HCT116 (cell line): ENCODE results near the gene SAMD15. TPM values are rescaled to one million over a fixed set of nuclear protein-coding genes. Genes with fewer than 3 reads are reported as not detected.

ENCODE experiments used
- ATAC-seq: fragments of 200-7000 bp; cut with Tn5 transposase; 2 replicates; pipeline ENCODE4 v1.9.1; 2020; ENCODE audit warnings: mild to moderate bottlenecking, moderate library complexity
- BruUV-seq: library from RNA; stranded (reverse); fragments of 400-500 nt; replicated peaks from 2 replicates; lab custom pipeline; 2021; lab: Mats Ljungman, UMichigan
- CTCF ChIA-PET: fragments of 300-600 bp; sonication (Branson Sonifier 250); formaldehyde crosslinking; loops from one replicate; lab custom pipeline; 2021; ENCODE audit warnings: antibody characterized with exemption; lab: Charles Lee
- POLR2A ChIA-PET: fragments of 300-600, 350-600 bp; sonication (Branson Sonifier 250); formaldehyde crosslinking; loops from one replicate; lab custom pipeline; 2021; ENCODE audit warnings: antibody characterized with exemption; lab: Charles Lee
- RAD21 ChIA-PET, 2 experiments: fragments of 300-600 bp; sonication (Branson Sonifier 250); formaldehyde crosslinking; loops; one replicate each; lab custom pipeline; 2023; ENCODE audit warnings: low total read pairs in 2 of 2; ENCODE audit not compliant: uncharacterized antibody in 2 of 2, unreplicated experiment in 2 of 2, low non-redundant PET in 1 of 2; lab: Charles Lee
- DNase-seq: peaks from one replicate; pipeline ENCODE4 v3.0.0-alpha.2; 2010; ENCODE audit warnings: low read depth, low spot score
- H2AFZ ChIP-seq: fragments of 200-600 bp; shearing (Covaris generic), sonication (generic); 2 replicates; pipeline ENCODE4 v1.6.1; 2017; ENCODE audit warnings: low read depth, mixed run types, mixed read lengths, antibody characterized with exemption, low read length; ENCODE audit not compliant: poor library complexity, severe bottlenecking
- H3K27ac ChIP-seq: 2 replicates; pipeline ENCODE4 v1.5.1; 2012; ENCODE audit warnings: low read depth, low read length
- H3K27me3 ChIP-seq: fragments of 200-600 bp; sonication (generic); 2 replicates; pipeline ENCODE4 v1.6.1; 2016; ENCODE audit warnings: mixed run types, low read length, mixed read lengths; ENCODE audit not compliant: insufficient read depth
- H3K36me3 ChIP-seq, 2 experiments: fragments of 200-500 bp in 1 of 2; fragments of 200-600 bp in 1 of 2; sonication (Bioruptor generic) in 1 of 2; sonication (generic) in 1 of 2; 2 replicates each; pipeline versions ENCODE4 v1.5.1 to v1.6.1; 2014 to 2016; ENCODE audit warnings: low read length in 2 of 2, inconsistent platforms in 1 of 2, mixed read lengths in 1 of 2, mixed run types in 1 of 2; ENCODE audit not compliant: insufficient read depth in 2 of 2, control insufficient read depth in 1 of 2
- H3K4me1 ChIP-seq, 2 experiments: fragments of 200-600 bp in 1 of 2; sonication (generic) in 1 of 2; 2 replicates each; pipeline versions ENCODE4 v1.5.1 to v1.6.1; 2012 to 2017; ENCODE audit warnings: low read length in 2 of 2, inconsistent platforms in 1 of 2, mild to moderate bottlenecking in 1 of 2, mixed read lengths in 1 of 2, mixed run types in 1 of 2, moderate library complexity in 1 of 2; ENCODE audit not compliant: insufficient read depth in 2 of 2, control insufficient read depth in 1 of 2
- H3K4me2 ChIP-seq: fragments of 200-600 bp; sonication (generic); 2 replicates; pipeline ENCODE4 v1.6.1; 2017; ENCODE audit warnings: mixed run types, low read length, mixed read lengths
- H3K4me3 ChIP-seq, 2 experiments: fragments of 200-600 bp in 1 of 2; sonication (generic) in 1 of 2; replicated peaks in 1 of 2; 2 replicates each; pipeline ENCODE4 v1.5.1; 2011 to 2016; ENCODE audit warnings: low read length in 2 of 2, control low read depth in 1 of 2, low read depth in 1 of 2, mild to moderate bottlenecking in 1 of 2, mixed read lengths in 1 of 2, mixed run types in 1 of 2
- H3K79me2 ChIP-seq: fragments of 200-600 bp; sonication (generic); 2 replicates; pipeline ENCODE4 v1.6.1; 2017; ENCODE audit warnings: mild to moderate bottlenecking, mixed run types, low read length, moderate library complexity, mixed read lengths; ENCODE audit not compliant: insufficient read depth
- H3K9ac ChIP-seq: fragments of 200-600 bp; sonication (generic); 2 replicates; pipeline ENCODE4 v1.6.1; 2016; ENCODE audit warnings: low read length, mixed read lengths
- H3K9me2 ChIP-seq: fragments of 200-600 bp; sonication (generic), shearing (Covaris generic); 2 replicates; pipeline ENCODE4 v1.6.1; 2017; ENCODE audit warnings: mixed run types, mild to moderate bottlenecking, moderate library complexity; ENCODE audit not compliant: insufficient read depth
- H3K9me3 ChIP-seq, 2 experiments: fragments of 200-500 bp in 1 of 2; fragments of 200-600 bp in 1 of 2; sonication (Bioruptor generic) in 1 of 2; sonication (generic) in 1 of 2; 2 replicates each; pipeline ENCODE4 v1.6.1; 2014 to 2017; ENCODE audit warnings: low read length in 2 of 2, mixed read lengths in 2 of 2, inconsistent platforms in 1 of 2, low read depth in 1 of 2, mild to moderate bottlenecking in 1 of 2, mixed run types in 1 of 2, moderate library complexity in 1 of 2; ENCODE audit not compliant: control insufficient read depth in 1 of 2, insufficient read depth in 1 of 2
- H4K20me1 ChIP-seq: fragments of 200-600 bp; sonication (generic), shearing (Covaris generic); 2 replicates; pipeline ENCODE4 v1.6.1; 2017; ENCODE audit warnings: mixed run types, mild to moderate bottlenecking, moderate library complexity; ENCODE audit not compliant: insufficient read depth
- CEBPB ChIP-seq: IDR thresholded peaks from 2 replicates; pipeline ENCODE4 v1.6.1; 2012; ENCODE audit warnings: low read depth
- EGR1 ChIP-seq: IDR thresholded peaks from 2 replicates; pipeline ENCODE4 v1.6.1; 2012; ENCODE audit warnings: low read depth
- EZH2phosphoT487 ChIP-seq: fragments of 200-600 bp; IDR thresholded peaks from 2 replicates; pipeline ENCODE4 v1.6.1; 2018; ENCODE audit warnings: antibody characterized with exemption, borderline replicate concordance
- MAX ChIP-seq: IDR thresholded peaks from 2 replicates; pipeline ENCODE4 v1.6.1; 2012
- SP1 ChIP-seq: IDR thresholded peaks from 2 replicates; pipeline ENCODE4 v1.6.1; 2012; ENCODE audit warnings: low read depth
- SRF ChIP-seq: IDR thresholded peaks from 2 replicates; pipeline ENCODE4 v1.6.1; 2012; ENCODE audit warnings: low read depth
- TCF7L2 ChIP-seq: IDR thresholded peaks from 2 replicates; pipeline ENCODE4 v1.7.0; 2011; ENCODE audit warnings: borderline replicate concordance, inconsistent platforms; ENCODE audit not compliant: insufficient read depth, insufficient read length; ENCODE audit errors: extremely low read depth
- YY1 ChIP-seq: IDR thresholded peaks from 2 replicates; pipeline ENCODE4 v1.6.1; 2011; ENCODE audit warnings: low read length, low read depth, moderate library complexity, mild to moderate bottlenecking; ENCODE audit not compliant: insufficient replicate concordance; ENCODE audit errors: extremely low read depth
- ZNF274 ChIP-seq: fragments of 200-500 bp; sonication (Bioruptor generic); IDR thresholded peaks from 2 replicates; pipeline ENCODE4 v1.6.1; 2014; ENCODE audit warnings: mild to moderate bottlenecking, low read depth, low read length, inconsistent platforms
- intact Hi-C: fragments of 100-400 bp; cut with micrococcal nuclease; formaldehyde crosslinking; loops from 2 replicates; pipeline ENCODE4 v1.10.0; 2022
- total RNA-seq: library from RNA; stranded (reverse); gene quantifications from one replicate; pipeline ENCODE4 v1.2.1, GENCODE V29; 2021; ENCODE audit not compliant: unreplicated experiment
- TF ChIP-seq, protein P1 (sequence below), 3 experiments: fragments of 200-600 bp in 1 of 3; sonication (generic) in 1 of 3; IDR thresholded peaks in 2 of 3; conservative IDR thresholded peaks in 1 of 3; 2 replicates each; pipeline ENCODE4 v1.5.1; 2012 to 2017; ENCODE audit warnings: low read depth in 2 of 3, low read length in 2 of 3, antibody characterized with exemption in 1 of 3, borderline replicate concordance in 1 of 3, control low read depth in 1 of 3, mild to moderate bottlenecking in 1 of 3, mixed read lengths in 1 of 3, mixed run types in 1 of 3, moderate library complexity in 1 of 3; ENCODE audit not compliant: insufficient read depth in 1 of 3

The SAMD15 gene
- total RNA-seq, 1 experiment from 2014 or later, result 1.9 TPM

DNA sequence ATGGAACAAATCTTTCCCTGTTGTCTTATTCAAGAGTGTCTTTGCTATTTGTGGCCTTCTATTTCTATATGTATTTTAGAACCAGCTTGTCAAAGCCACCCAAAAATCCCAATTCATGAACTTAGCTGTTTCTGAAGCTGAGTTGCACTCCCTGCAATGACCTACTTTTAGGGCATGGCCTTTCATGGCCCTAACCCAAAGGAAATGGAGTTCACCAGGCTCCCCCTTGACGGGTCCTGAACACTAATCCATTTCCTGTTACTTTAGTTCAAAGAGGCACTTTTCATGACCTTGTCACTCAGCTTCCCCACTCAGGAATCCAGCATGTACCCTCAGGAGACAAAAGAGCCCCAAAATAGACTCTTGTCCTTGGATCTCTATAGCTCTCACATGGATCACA lies 7.9 kb upstream of the SAMD15 start:
- POLR2A ChIA-PET, result no interaction called here

More for the DNA sequence above, 7.9 kb upstream of the SAMD15 start:
- no peak overlapping the region for H3K9ac ChIP-seq
- no TSS peak for BruUV-seq
- ATAC-seq, result no peak
- H3K27me3 ChIP-seq, result no peaks in the 10 kb centered on the region
- no peaks in the 10 kb centered on the region for H3K4me1 ChIP-seq
- H3K36me3 ChIP-seq, result no peaks in the 10 kb centered on the region
- intact Hi-C loops, result no loop called here
- H3K9me3 ChIP-seq, result no peaks in the 10 kb centered on the region
- no peak overlapping the region for H3K4me3 ChIP-seq
- no peaks in the 10 kb centered on the region for H3K9me2 ChIP-seq
- H3K79me2 ChIP-seq, result peaks cover 16% of the 10 kb centered on the region; the same call in 1 of the 2 replicates
- ChIA-PET RAD21 (no interaction called here), CTCF (no interaction called here)
- no peak overlapping the region for H3K4me2 ChIP-seq
- DNase-seq, result no peak
- no peaks in the 10 kb centered on the region for H4K20me1 ChIP-seq
- H2AFZ ChIP-seq, result no peak overlapping the region
- H3K27ac ChIP-seq, result no peak overlapping the region
- no peak for TF ChIP-seq EGR1
- no peak for TF ChIP-seq MAX
- no peak for TF ChIP-seq EZH2phosphoT487
- TF ChIP-seq YY1, result no peak
- no peak for TF ChIP-seq CEBPB
- TF ChIP-seq TCF7L2, result no peak
- no peak for TF ChIP-seq SRF
- TF ChIP-seq, protein P1, sequence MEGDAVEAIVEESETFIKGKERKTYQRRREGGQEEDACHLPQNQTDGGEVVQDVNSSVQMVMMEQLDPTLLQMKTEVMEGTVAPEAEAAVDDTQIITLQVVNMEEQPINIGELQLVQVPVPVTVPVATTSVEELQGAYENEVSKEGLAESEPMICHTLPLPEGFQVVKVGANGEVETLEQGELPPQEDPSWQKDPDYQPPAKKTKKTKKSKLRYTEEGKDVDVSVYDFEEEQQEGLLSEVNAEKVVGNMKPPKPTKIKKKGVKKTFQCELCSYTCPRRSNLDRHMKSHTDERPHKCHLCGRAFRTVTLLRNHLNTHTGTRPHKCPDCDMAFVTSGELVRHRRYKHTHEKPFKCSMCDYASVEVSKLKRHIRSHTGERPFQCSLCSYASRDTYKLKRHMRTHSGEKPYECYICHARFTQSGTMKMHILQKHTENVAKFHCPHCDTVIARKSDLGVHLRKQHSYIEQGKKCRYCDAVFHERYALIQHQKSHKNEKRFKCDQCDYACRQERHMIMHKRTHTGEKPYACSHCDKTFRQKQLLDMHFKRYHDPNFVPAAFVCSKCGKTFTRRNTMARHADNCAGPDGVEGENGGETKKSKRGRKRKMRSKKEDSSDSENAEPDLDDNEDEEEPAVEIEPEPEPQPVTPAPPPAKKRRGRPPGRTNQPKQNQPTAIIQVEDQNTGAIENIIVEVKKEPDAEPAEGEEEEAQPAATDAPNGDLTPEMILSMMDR (IDR thresholded peaks at IDR 0.05 in 2 of 3, conservative IDR thresholded peaks at IDR 0.05 in 1 of 3; ENCODE audit: borderline replicate concordance in 1 of 3, insufficient read depth in 1 of 3, low read depth in 2 of 3, low read length in 2 of 3), result no peak
- TF ChIP-seq ZNF274, result no peak
- TF ChIP-seq SP1, result no peak
